Central memory CD8-positive, alpha-beta T cell (primary cell): ENCODE data around the gene PIK3C3.

Source experiments
- ATAC-seq: fragments of 150-1000 bp; cut with Tn5 transposase; replicated peaks from 2 replicates; pipeline ENCODE4 v1.10.0; 2022; ENCODE audit warnings: mild to moderate bottlenecking, moderate FRiP score, moderate number of reproducible peaks; ENCODE audit not compliant: poor library complexity, severe bottlenecking; ENCODE audit errors: extremely low read depth
- DNase-seq, 2 donors: peaks; one replicate each; pipeline ENCODE4 v3.0.0; 2021; ENCODE audit warnings: low spot score in 2 of 2
- H3K27ac Mint-ChIP-seq: one replicate; pipeline ENCODE4 v1.8.0; 2022; ENCODE audit warnings: low read depth, mild to moderate bottlenecking, moderate library complexity, mixed read lengths
- H3K27me3 Mint-ChIP-seq: one replicate; pipeline ENCODE4 v1.8.0; 2022; ENCODE audit warnings: mixed read lengths
- H3K36me3 Mint-ChIP-seq: one replicate; pipeline ENCODE4 v1.8.0; 2022; ENCODE audit warnings: mild to moderate bottlenecking, moderate library complexity, mixed read lengths; ENCODE audit not compliant: insufficient read depth
- H3K4me1 Mint-ChIP-seq: one replicate; pipeline ENCODE4 v1.8.0; 2022; ENCODE audit warnings: mixed read lengths
- H3K4me3 Mint-ChIP-seq: one replicate; pipeline ENCODE4 v1.8.0; 2022; ENCODE audit warnings: mild to moderate bottlenecking, moderate library complexity, mixed read lengths
- H3K9me3 Mint-ChIP-seq: one replicate; pipeline ENCODE4 v1.8.0; 2022; ENCODE audit warnings: mixed read lengths

The PIK3C3 gene

DNA sequence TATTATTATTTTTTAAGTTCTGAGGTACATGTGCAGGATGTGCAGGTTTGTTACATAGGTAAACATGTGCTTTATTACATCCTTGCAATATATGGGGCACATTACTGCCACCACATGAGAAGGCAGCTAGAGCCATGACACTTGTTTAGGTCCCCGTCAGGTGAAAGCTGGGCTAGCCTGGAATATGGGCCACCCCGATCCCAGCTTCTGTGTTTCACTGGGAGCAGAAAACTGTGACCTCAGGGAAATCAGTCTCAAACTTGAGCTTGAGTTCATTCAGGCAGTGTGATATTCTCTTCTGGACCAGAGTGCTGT lies 176.9 kb downstream of the PIK3C3 start:
- Mint-ChIP-seq H3K4me3 (no peak overlapping the region), H3K36me3 (no peaks in the 10 kb centered on the region), H3K4me1 (no peaks in the 10 kb centered on the region), H3K9me3 (no peaks in the 10 kb centered on the region), H3K27ac (no peak overlapping the region), H3K27me3 (no peaks in the 10 kb centered on the region)
- DNase-seq (no peak), ATAC-seq (no peak)
